ENCODE results near the gene KLF16. TPM values are rescaled to one million over a fixed set of nuclear protein-coding genes. Genes with fewer than 3 reads are reported as not detected.

The KLF16 gene
- total and polyA plus RNA-seq, 2 experiments from 2014 or later: 8.9 to 20.2 TPM

DNA sequence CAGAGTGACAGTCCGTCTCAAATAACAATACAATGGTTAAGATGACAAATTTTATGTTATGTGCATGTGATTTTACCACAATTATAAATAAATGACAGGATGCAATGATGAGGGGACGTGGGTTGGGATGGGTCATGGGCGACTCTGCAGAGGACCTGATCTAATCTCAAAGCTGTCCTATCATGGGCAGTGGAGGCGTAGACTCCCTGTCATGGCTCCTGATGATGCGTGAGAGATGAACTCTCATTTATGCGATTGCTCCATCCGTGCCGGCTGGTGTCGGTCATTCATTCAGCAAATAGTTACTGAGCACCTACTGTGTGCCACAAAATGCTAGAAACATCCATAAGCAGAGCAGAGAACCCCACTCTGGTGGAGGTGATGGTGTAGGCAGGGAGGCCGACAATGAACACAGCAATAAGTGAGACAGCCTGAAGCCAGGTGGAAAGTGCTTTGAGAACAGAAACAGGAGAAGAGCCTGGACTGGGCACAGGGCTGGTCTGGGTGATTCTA is 13.4 kb downstream of the KLF16 start:
- Mint-ChIP-seq H3K36me3 (ENCODE audit: low read depth) (peaks cover 5% of the 10 kb centered on the region; the same call in 2 of the 3 replicates), H3K4me1 (peaks cover 43% of the 10 kb centered on the region), H3K4me3 (no peak overlapping the region), H3K27ac (peak overlapping the region; percentile 41; the same call in 1 of the 2 replicates), H3K27me3 (ENCODE audit: insufficient read depth, low read depth, poor library complexity) (peaks cover 30% of the 10 kb centered on the region), H3K9me3 (0 out of 3 replicates have a peak, but pooled peaks cover 2% of the 10 kb centered on the region)
- H3K27ac ChIP-seq (ENCODE audit: low read depth): no peak overlapping the region
- H4K20me1 ChIP-seq (replicated peaks; ENCODE audit: insufficient read depth): peaks cover 11% of the 10 kb centered on the region
- no peaks in the 10 kb centered on the region for H3K27me3 ChIP-seq (ENCODE audit: insufficient read depth)
- no peak for DNase-seq (ENCODE audit: low spot score)
- no peak overlapping the region for H3K4me3 ChIP-seq
- H3K4me1 ChIP-seq (ENCODE audit: insufficient read depth): peaks cover 13% of the 10 kb centered on the region; the same call in 1 of the 2 replicates
- no peaks in the 10 kb centered on the region for H3K36me3 ChIP-seq (ENCODE audit: insufficient read depth)
- H3K9me2 ChIP-seq (ENCODE audit: insufficient read depth): no peaks in the 10 kb centered on the region
- peaks cover 31% of the 10 kb centered on the region for H3K79me2 ChIP-seq (replicated peaks; ENCODE audit: insufficient read depth)
- no peak for ATAC-seq
- H2AFZ ChIP-seq: no peak overlapping the region
- TF ChIP-seq, protein P1, sequence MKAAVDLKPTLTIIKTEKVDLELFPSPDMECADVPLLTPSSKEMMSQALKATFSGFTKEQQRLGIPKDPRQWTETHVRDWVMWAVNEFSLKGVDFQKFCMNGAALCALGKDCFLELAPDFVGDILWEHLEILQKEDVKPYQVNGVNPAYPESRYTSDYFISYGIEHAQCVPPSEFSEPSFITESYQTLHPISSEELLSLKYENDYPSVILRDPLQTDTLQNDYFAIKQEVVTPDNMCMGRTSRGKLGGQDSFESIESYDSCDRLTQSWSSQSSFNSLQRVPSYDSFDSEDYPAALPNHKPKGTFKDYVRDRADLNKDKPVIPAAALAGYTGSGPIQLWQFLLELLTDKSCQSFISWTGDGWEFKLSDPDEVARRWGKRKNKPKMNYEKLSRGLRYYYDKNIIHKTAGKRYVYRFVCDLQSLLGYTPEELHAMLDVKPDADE (IDR thresholded peaks at IDR 0.05): no peak
- no peak for TF ChIP-seq NANOG (IDR thresholded peaks at IDR 0.05; ENCODE audit: borderline replicate concordance)
- TF ChIP-seq, protein P2, sequence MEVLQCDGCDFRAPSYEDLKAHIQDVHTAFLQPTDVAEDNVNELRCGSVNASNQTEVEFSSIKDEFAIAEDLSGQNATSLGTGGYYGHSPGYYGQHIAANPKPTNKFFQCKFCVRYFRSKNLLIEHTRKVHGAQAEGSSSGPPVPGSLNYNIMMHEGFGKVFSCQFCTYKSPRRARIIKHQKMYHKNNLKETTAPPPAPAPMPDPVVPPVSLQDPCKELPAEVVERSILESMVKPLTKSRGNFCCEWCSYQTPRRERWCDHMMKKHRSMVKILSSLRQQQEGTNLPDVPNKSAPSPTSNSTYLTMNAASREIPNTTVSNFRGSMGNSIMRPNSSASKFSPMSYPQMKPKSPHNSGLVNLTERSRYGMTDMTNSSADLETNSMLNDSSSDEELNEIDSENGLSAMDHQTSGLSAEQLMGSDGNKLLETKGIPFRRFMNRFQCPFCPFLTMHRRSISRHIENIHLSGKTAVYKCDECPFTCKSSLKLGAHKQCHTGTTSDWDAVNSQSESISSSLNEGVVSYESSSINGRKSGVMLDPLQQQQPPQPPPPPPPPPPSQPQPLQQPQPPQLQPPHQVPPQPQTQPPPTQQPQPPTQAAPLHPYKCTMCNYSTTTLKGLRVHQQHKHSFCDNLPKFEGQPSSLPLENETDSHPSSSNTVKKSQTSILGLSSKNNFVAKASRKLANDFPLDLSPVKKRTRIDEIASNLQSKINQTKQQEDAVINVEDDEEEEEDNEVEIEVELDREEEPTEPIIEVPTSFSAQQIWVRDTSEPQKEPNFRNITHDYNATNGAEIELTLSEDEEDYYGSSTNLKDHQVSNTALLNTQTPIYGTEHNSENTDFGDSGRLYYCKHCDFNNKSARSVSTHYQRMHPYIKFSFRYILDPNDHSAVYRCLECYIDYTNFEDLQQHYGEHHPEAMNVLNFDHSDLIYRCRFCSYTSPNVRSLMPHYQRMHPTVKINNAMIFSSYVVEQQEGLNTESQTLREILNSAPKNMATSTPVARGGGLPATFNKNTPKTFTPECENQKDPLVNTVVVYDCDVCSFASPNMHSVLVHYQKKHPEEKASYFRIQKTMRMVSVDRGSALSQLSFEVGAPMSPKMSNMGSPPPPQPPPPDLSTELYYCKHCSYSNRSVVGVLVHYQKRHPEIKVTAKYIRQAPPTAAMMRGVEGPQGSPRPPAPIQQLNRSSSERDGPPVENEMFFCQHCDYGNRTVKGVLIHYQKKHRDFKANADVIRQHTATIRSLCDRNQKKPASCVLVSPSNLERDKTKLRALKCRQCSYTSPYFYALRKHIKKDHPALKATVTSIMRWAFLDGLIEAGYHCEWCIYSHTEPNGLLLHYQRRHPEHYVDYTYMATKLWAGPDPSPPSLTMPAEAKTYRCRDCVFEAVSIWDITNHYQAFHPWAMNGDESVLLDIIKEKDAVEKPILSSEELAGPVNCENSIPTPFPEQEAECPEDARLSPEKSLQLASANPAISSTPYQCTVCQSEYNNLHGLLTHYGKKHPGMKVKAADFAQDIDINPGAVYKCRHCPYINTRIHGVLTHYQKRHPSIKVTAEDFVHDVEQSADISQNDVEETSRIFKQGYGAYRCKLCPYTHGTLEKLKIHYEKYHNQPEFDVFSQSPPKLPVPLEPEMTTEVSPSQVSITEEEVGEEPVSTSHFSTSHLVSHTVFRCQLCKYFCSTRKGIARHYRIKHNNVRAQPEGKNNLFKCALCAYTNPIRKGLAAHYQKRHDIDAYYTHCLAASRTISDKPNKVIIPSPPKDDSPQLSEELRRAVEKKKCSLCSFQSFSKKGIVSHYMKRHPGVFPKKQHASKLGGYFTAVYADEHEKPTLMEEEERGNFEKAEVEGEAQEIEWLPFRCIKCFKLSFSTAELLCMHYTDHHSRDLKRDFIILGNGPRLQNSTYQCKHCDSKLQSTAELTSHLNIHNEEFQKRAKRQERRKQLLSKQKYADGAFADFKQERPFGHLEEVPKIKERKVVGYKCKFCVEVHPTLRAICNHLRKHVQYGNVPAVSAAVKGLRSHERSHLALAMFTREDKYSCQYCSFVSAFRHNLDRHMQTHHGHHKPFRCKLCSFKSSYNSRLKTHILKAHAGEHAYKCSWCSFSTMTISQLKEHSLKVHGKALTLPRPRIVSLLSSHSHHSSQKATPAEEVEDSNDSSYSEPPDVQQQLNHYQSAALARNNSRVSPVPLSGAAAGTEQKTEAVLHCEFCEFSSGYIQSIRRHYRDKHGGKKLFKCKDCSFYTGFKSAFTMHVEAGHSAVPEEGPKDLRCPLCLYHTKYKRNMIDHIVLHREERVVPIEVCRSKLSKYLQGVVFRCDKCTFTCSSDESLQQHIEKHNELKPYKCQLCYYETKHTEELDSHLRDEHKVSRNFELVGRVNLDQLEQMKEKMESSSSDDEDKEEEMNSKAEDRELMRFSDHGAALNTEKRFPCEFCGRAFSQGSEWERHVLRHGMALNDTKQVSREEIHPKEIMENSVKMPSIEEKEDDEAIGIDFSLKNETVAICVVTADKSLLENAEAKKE (CRISPR knock-in tag; IDR thresholded peaks at IDR 0.05): no peak
- no peak overlapping the region for H3K4me2 ChIP-seq
- H3F3A ChIP-seq (replicated peaks; ENCODE audit: low read depth): peaks cover 19% of the 10 kb centered on the region

DNA sequence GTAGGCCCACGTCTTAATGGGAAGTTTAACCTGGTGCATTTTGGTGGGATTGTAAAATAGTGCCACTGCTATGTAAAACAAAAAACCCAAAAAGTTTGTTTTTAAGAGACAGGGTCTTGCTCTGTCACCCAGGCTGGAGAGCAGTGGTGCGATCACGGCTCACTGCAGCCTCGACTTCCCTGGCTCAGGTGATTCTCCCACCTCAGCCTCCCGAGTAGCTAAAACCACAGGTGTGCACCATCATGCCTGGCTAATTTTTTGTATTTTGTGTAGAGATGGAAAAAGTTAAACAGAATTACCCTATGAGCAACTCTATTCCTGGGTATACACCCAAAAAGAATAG is 14.3 kb downstream of the KLF16 start:
- ATAC-seq (no peak), DNase-seq (ENCODE audit: low spot score) (no peak)
- Mint-ChIP-seq H3K27ac (peak overlapping the region; percentile 59; the same call in 1 of the 2 replicates), H3K27me3 (ENCODE audit: insufficient read depth, low read depth, poor library complexity) (peaks cover 28% of the 10 kb centered on the region), H3K9me3 (0 out of 3 replicates have a peak, but pooled peaks cover 2% of the 10 kb centered on the region), H3K4me3 (peak overlapping the region; percentile 66; the same call in 2 of the 3 replicates), H3K4me1 (peaks cover 38% of the 10 kb centered on the region), H3K36me3 (ENCODE audit: low read depth) (peaks cover 2% of the 10 kb centered on the region; the same call in 2 of the 3 replicates)
- no peak overlapping the region; the same call in 1 of the 2 replicates for H3K27ac ChIP-seq (ENCODE audit: low read depth)
- no peaks in the 10 kb centered on the region for H3K27me3 ChIP-seq (ENCODE audit: insufficient read depth)
- no peaks in the 10 kb centered on the region for H3K9me2 ChIP-seq (ENCODE audit: insufficient read depth)
- TF ChIP-seq ZNF114 (CRISPR knock-in tag; IDR thresholded peaks at IDR 0.05) (no peak), NANOG (IDR thresholded peaks at IDR 0.05; ENCODE audit: borderline replicate concordance) (no peak)
- no peak overlapping the region for H3K4me2 ChIP-seq
- H3K4me3 ChIP-seq: no peak overlapping the region
- H3K79me2 ChIP-seq (replicated peaks; ENCODE audit: insufficient read depth): peaks cover 39% of the 10 kb centered on the region
- peaks cover 16% of the 10 kb centered on the region for H3F3A ChIP-seq (replicated peaks; ENCODE audit: low read depth)
- no peaks in the 10 kb centered on the region for H3K36me3 ChIP-seq (ENCODE audit: insufficient read depth)
- peaks cover 12% of the 10 kb centered on the region for H4K20me1 ChIP-seq (replicated peaks; ENCODE audit: insufficient read depth)
- no peak overlapping the region for H2AFZ ChIP-seq
- H3K4me1 ChIP-seq (ENCODE audit: insufficient read depth): peaks cover 5% of the 10 kb centered on the region; the same call in 1 of the 2 replicates

All from GM23338 (cell line).